ENCODE results near the gene ITCH.
"Not testable (repeated sequence)": the region's sequence is repeated elsewhere in the genome, so short reads cannot be mapped to it uniquely, and the experiment has no call there.

The ITCH gene

GRCh38 chr20:34334654-34335407 lies 28.2 kb upstream of the ITCH start:
- ChIA-PET POLR2A (no interaction called here), CTCF (interaction anchor here (0.9 to 8.4 kb wide), 4 partner anchors 16 to 188 kb away, joined by 3 to 48 read pairs (median 4); partner anchors contain the start of gene AHCY)
- Histone ChIP-seq H3K36me3 (ENCODE audit: control insufficient read depth in 4 of 4, insufficient read depth in 4 of 4, low read length in 3 of 4) (no peaks in the 10 kb centered on the region), H3K4me1 (ENCODE audit: control extremely low read depth in 1 of 4, control insufficient read depth in 4 of 4, insufficient read depth in 4 of 4, low read length in 3 of 4) (no peaks in the 10 kb centered on the region), H3K9me3 (ENCODE audit: control extremely low read depth in 1 of 5, control insufficient read depth in 4 of 5, insufficient read depth in 2 of 5, low read depth in 1 of 5, low read length in 4 of 5) (no peaks in the 10 kb centered on the region), H3K27me3 (replicated peaks in 2 of 5; ENCODE audit: control insufficient read depth in 4 of 5, insufficient read depth in 5 of 5, low read length in 4 of 5) (no peaks in the 10 kb centered on the region), H3K4me3 (ENCODE audit: control insufficient read depth in 1 of 7, extremely low read depth in 1 of 7, insufficient read depth in 4 of 7, low read depth in 2 of 7, low read length in 6 of 7) (no peak overlapping the region), H3K27ac (ENCODE audit: insufficient read depth in 1 of 2, low read depth in 1 of 2, low read length in 2 of 2, poor library complexity in 1 of 2, severe bottlenecking in 2 of 2) (no peak overlapping the region)
- no peak for DNase-seq
- whole genome bisulfite sequencing (ENCODE audit: insufficient coverage), result 80% methylated on average over 4 of the region's 5 CpGs

DNA sequence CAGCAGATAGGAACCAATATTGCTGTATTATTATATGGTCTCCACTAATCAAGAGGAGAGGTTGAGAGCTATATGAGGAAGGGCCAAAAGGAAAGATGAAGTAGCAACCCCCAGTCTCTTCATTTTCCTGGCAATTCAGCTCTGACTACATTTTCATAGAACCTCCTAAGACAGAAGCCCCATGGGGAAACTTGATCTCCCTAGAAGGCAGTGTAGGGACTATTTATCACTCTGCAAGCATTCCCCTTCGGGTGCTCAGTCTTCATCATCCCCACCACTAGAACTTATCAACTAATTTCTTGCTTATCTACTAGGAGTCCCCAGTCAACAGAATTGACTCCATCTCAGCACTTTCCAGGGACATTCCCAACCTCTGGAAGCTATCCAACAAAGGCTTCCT lies 25.5 kb upstream of the ITCH start:
- 88% methylated on average over 1 of the region's 1 CpG for WGBS (ENCODE audit: insufficient coverage)
- H3K9me3 ChIP-seq (ENCODE audit: control extremely low read depth in 1 of 5, control insufficient read depth in 4 of 5, insufficient read depth in 2 of 5, low read depth in 1 of 5, low read length in 4 of 5), result no peaks in the 10 kb centered on the region
- POLR2A ChIA-PET, result interaction anchor here (0.5 kb wide), 1 partner anchor 35 kb away, joined by 6 read pairs; no protein-coding TSS in a partner anchor
- H3K36me3 ChIP-seq (ENCODE audit: control insufficient read depth in 4 of 4, insufficient read depth in 4 of 4, low read length in 3 of 4), result no peaks in the 10 kb centered on the region
- H3K4me3 ChIP-seq (ENCODE audit: control insufficient read depth in 1 of 7, extremely low read depth in 1 of 7, insufficient read depth in 4 of 7, low read depth in 2 of 7, low read length in 6 of 7), result no peak overlapping the region
- DNase-seq, result no peak
- CTCF ChIA-PET, result interaction anchor here (8.4 kb wide), 1 partner anchor 24 kb away, joined by 48 read pairs; no protein-coding TSS in a partner anchor
- H3K4me1 ChIP-seq (ENCODE audit: control extremely low read depth in 1 of 4, control insufficient read depth in 4 of 4, insufficient read depth in 4 of 4, low read length in 3 of 4), result no peaks in the 10 kb centered on the region
- no peaks in the 10 kb centered on the region for H3K27me3 ChIP-seq (replicated peaks in 2 of 5; ENCODE audit: control insufficient read depth in 4 of 5, insufficient read depth in 5 of 5, low read length in 4 of 5)
- H3K27ac ChIP-seq (ENCODE audit: insufficient read depth in 1 of 2, low read depth in 1 of 2, low read length in 2 of 2, poor library complexity in 1 of 2, severe bottlenecking in 2 of 2), result no peak overlapping the region

GRCh38 chr20:34337982-34338726 lies 24.9 kb upstream of the ITCH start:
- POLR2A ChIA-PET, result interaction anchor here (0.5 kb wide), 1 partner anchor 34 kb away, joined by 6 read pairs; no protein-coding TSS in a partner anchor
- CTCF ChIA-PET, result interaction anchor here (8.4 kb wide), 1 partner anchor 25 kb away, joined by 48 read pairs; no protein-coding TSS in a partner anchor
- H3K9me3 ChIP-seq (ENCODE audit: control extremely low read depth in 1 of 5, control insufficient read depth in 4 of 5, insufficient read depth in 2 of 5, low read depth in 1 of 5, low read length in 4 of 5), result no peaks in the 10 kb centered on the region
- no peaks in the 10 kb centered on the region for H3K36me3 ChIP-seq (ENCODE audit: control insufficient read depth in 4 of 4, insufficient read depth in 4 of 4, low read length in 3 of 4)
- no peak overlapping the region for H3K27ac ChIP-seq (ENCODE audit: insufficient read depth in 1 of 2, low read depth in 1 of 2, low read length in 2 of 2, poor library complexity in 1 of 2, severe bottlenecking in 2 of 2)
- no peaks in the 10 kb centered on the region for H3K4me1 ChIP-seq (ENCODE audit: control extremely low read depth in 1 of 4, control insufficient read depth in 4 of 4, insufficient read depth in 4 of 4, low read length in 3 of 4)
- WGBS (ENCODE audit: insufficient coverage), result 95% methylated on average over 9 of the region's 15 CpGs
- H3K27me3 ChIP-seq (replicated peaks in 2 of 5; ENCODE audit: control insufficient read depth in 4 of 5, insufficient read depth in 5 of 5, low read length in 4 of 5), result no peaks in the 10 kb centered on the region
- H3K4me3 ChIP-seq (ENCODE audit: control insufficient read depth in 1 of 7, extremely low read depth in 1 of 7, insufficient read depth in 4 of 7, low read depth in 2 of 7, low read length in 6 of 7), result no peak overlapping the region
- DNase-seq, result no peak

GRCh38 chr20:34340726-34341125 lies 22.3 kb upstream of the ITCH start:
- H3K36me3 ChIP-seq (ENCODE audit: control insufficient read depth in 4 of 4, insufficient read depth in 4 of 4, low read length in 3 of 4); CTCF ChIA-PET; DNase-seq; H3K9me3 ChIP-seq (ENCODE audit: control extremely low read depth in 1 of 5, control insufficient read depth in 4 of 5, insufficient read depth in 2 of 5, low read depth in 1 of 5, low read length in 4 of 5); H3K27ac ChIP-seq (ENCODE audit: insufficient read depth in 1 of 2, low read depth in 1 of 2, low read length in 2 of 2, poor library complexity in 1 of 2, severe bottlenecking in 2 of 2); H3K4me3 ChIP-seq (ENCODE audit: control insufficient read depth in 1 of 7, extremely low read depth in 1 of 7, insufficient read depth in 4 of 7, low read depth in 2 of 7, low read length in 6 of 7); POLR2A ChIA-PET; H3K27me3 ChIP-seq (replicated peaks in 2 of 5; ENCODE audit: control insufficient read depth in 4 of 5, insufficient read depth in 5 of 5, low read length in 4 of 5); H3K4me1 ChIP-seq (ENCODE audit: control extremely low read depth in 1 of 4, control insufficient read depth in 4 of 4, insufficient read depth in 4 of 4, low read length in 3 of 4): not testable (repeated sequence)
- WGBS (ENCODE audit: insufficient coverage), result 96% methylated on average over 10 of the region's 10 CpGs

GRCh38 chr20:34341199-34341598 lies 21.9 kb upstream of the ITCH start:
- H3K27ac ChIP-seq (ENCODE audit: insufficient read depth in 1 of 2, low read depth in 1 of 2, low read length in 2 of 2, poor library complexity in 1 of 2, severe bottlenecking in 2 of 2); H3K36me3 ChIP-seq (ENCODE audit: control insufficient read depth in 4 of 4, insufficient read depth in 4 of 4, low read length in 3 of 4); H3K4me1 ChIP-seq (ENCODE audit: control extremely low read depth in 1 of 4, control insufficient read depth in 4 of 4, insufficient read depth in 4 of 4, low read length in 3 of 4); POLR2A ChIA-PET; H3K4me3 ChIP-seq (ENCODE audit: control insufficient read depth in 1 of 7, extremely low read depth in 1 of 7, insufficient read depth in 4 of 7, low read depth in 2 of 7, low read length in 6 of 7); H3K9me3 ChIP-seq (ENCODE audit: control extremely low read depth in 1 of 5, control insufficient read depth in 4 of 5, insufficient read depth in 2 of 5, low read depth in 1 of 5, low read length in 4 of 5); DNase-seq; H3K27me3 ChIP-seq (replicated peaks in 2 of 5; ENCODE audit: control insufficient read depth in 4 of 5, insufficient read depth in 5 of 5, low read length in 4 of 5): not testable (repeated sequence)
- WGBS (ENCODE audit: insufficient coverage), result 97% methylated on average over 8 of the region's 9 CpGs
- CTCF ChIA-PET, result interaction anchor here (0.7 kb wide), 1 partner anchor 22 kb away, joined by 4 read pairs; the partner anchor contains the start of gene ITCH

GRCh38 chr20:34343458-34344211 lies 19.4 kb upstream of the ITCH start:
- H3K27ac ChIP-seq (ENCODE audit: insufficient read depth in 1 of 2, low read depth in 1 of 2, low read length in 2 of 2, poor library complexity in 1 of 2, severe bottlenecking in 2 of 2), result no peak overlapping the region
- no peak overlapping the region for H3K4me3 ChIP-seq (ENCODE audit: control insufficient read depth in 1 of 7, extremely low read depth in 1 of 7, insufficient read depth in 4 of 7, low read depth in 2 of 7, low read length in 6 of 7)
- WGBS (ENCODE audit: insufficient coverage), result 78% methylated on average over 7 of the region's 10 CpGs
- DNase-seq, result no peak
- ChIA-PET CTCF (interaction anchor here (0.6 to 1.2 kb wide), 2 partner anchors 32 to 132 kb away, joined by 3 read pairs; no protein-coding TSS in a partner anchor), POLR2A (no interaction called here)
- no peaks in the 10 kb centered on the region for H3K36me3 ChIP-seq (ENCODE audit: control insufficient read depth in 4 of 4, insufficient read depth in 4 of 4, low read length in 3 of 4)
- no peaks in the 10 kb centered on the region for H3K4me1 ChIP-seq (ENCODE audit: control extremely low read depth in 1 of 4, control insufficient read depth in 4 of 4, insufficient read depth in 4 of 4, low read length in 3 of 4)
- no peaks in the 10 kb centered on the region for H3K9me3 ChIP-seq (ENCODE audit: control extremely low read depth in 1 of 5, control insufficient read depth in 4 of 5, insufficient read depth in 2 of 5, low read depth in 1 of 5, low read length in 4 of 5)
- no peaks in the 10 kb centered on the region for H3K27me3 ChIP-seq (replicated peaks in 2 of 5; ENCODE audit: control insufficient read depth in 4 of 5, insufficient read depth in 5 of 5, low read length in 4 of 5)

Data from common myeloid progenitor, CD34-positive (primary cell).